ENCODE measurements around the gene SLC10A7. TPM values are rescaled to one million over a fixed set of nuclear protein-coding genes. Genes with fewer than 3 reads are reported as not detected.

SLC10A7 gene
- total and polyA plus RNA-seq, 3 donors from 2014 or later: 6.4 to 12.4 (median 11.6) TPM

DNA sequence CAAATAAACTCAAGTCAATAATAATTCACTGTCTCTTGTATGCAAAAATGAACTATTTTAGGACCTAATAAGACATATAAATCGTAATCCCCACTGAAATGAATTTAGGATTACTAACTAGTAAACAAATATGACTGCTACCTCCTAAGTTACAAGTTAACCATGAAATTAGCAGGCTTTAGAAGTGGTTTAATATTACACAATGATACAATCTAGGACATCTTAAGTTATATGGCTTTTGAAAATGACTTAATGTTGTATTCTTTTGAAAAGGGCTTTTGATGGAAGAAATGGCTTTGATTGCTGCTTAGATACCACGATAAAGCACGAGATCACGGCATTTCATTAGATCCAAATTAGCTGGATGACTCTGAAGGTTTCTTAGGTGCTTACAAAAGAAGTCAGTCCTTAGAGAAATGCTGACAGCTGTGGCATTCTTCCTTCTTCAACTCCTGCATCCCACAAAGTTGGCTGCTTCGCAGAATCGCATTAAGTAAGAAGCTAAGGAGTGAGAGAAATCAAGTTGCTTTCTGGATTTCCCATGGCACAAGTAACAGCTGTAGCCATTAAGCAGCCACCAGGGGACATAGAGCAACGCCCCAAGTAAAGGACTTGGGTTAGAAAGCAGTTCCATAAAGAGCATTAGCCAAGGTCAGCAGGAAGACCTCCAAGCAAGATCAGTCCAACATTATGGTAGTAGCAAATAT lies 6.9 kb downstream of the SLC10A7 start:
- 85 to 91% methylated on average over 7 of the region's 7 CpGs for WGBS, 2 donors

GRCh38 chr4:146513548-146513947 lies 8.2 kb downstream of the SLC10A7 start:
- H3K4me1 ChIP-seq: no peaks in the 10 kb centered on the region

More for the DNA sequence above, 6.9 kb downstream of the SLC10A7 start:
- intact Hi-C loops (cut with DNase I; ENCODE audit: low total_unique reads): no loop called here
- TF ChIP-seq, protein P1, sequence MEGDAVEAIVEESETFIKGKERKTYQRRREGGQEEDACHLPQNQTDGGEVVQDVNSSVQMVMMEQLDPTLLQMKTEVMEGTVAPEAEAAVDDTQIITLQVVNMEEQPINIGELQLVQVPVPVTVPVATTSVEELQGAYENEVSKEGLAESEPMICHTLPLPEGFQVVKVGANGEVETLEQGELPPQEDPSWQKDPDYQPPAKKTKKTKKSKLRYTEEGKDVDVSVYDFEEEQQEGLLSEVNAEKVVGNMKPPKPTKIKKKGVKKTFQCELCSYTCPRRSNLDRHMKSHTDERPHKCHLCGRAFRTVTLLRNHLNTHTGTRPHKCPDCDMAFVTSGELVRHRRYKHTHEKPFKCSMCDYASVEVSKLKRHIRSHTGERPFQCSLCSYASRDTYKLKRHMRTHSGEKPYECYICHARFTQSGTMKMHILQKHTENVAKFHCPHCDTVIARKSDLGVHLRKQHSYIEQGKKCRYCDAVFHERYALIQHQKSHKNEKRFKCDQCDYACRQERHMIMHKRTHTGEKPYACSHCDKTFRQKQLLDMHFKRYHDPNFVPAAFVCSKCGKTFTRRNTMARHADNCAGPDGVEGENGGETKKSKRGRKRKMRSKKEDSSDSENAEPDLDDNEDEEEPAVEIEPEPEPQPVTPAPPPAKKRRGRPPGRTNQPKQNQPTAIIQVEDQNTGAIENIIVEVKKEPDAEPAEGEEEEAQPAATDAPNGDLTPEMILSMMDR (IDR thresholded peaks at IDR 0.05): no peak
- TF ChIP-seq POLR2A (IDR thresholded peaks at IDR 0.05): no peak
- H3K9me3 ChIP-seq: no peaks in the 10 kb centered on the region
- DNase-seq: no peak
- H3K4me1 ChIP-seq: no peaks in the 10 kb centered on the region
- no peak overlapping the region for H3K4me3 ChIP-seq
- no peaks in the 10 kb centered on the region for H3K36me3 ChIP-seq (ENCODE audit: low read depth, missing control alignments)
- H3K27ac ChIP-seq: no peak overlapping the region
- H3K27me3 ChIP-seq: no peaks in the 10 kb centered on the region

DNA sequence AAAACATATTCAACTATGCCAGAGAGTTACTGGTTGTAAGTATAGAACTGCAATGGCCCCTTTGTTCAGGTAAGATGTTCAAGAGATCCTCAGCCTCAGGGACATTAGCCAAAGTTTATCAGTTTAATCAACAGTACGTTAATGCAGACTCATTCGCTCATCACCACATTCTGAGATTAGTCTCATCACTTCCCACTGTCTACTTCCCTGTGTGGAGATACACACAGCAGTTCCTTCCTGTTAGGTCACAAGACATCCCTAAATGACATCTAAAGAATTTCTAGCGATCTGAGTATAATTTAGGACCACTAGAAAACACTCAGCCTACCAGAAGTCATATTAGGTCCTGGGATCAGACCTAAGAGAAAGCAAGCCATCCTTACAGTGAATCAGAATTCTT lies 10.4 kb downstream of the SLC10A7 start:
- no peaks in the 10 kb centered on the region for H3K27me3 ChIP-seq
- no peaks in the 10 kb centered on the region for H3K36me3 ChIP-seq (ENCODE audit: low read depth, missing control alignments)
- intact Hi-C loops (cut with DNase I; ENCODE audit: low total_unique reads): no loop called here
- DNase-seq: no peak
- no peak for TF ChIP-seq POLR2A (IDR thresholded peaks at IDR 0.05)
- TF ChIP-seq, protein P1 (IDR thresholded peaks at IDR 0.05): no peak
- no peaks in the 10 kb centered on the region for H3K4me1 ChIP-seq
- H3K27ac ChIP-seq: no peak overlapping the region
- WGBS, 2 donors: 73 to 86% methylated on average over 3 of the region's 3 CpGs
- H3K4me3 ChIP-seq: no peak overlapping the region
- H3K9me3 ChIP-seq: no peaks in the 10 kb centered on the region

More at GRCh38 chr4:146513548-146513947, 8.2 kb downstream of the SLC10A7 start:
- H3K9me3 ChIP-seq: no peaks in the 10 kb centered on the region
- DNase-seq: no peak
- no peak for TF ChIP-seq POLR2A (IDR thresholded peaks at IDR 0.05)
- TF ChIP-seq, protein P1 (IDR thresholded peaks at IDR 0.05): no peak
- WGBS, 2 donors: 96 to 100% methylated on average over 1 of the region's 1 CpG
- H3K27me3 ChIP-seq: no peaks in the 10 kb centered on the region
- intact Hi-C loops (cut with DNase I; ENCODE audit: low total_unique reads): no loop called here
- H3K36me3 ChIP-seq (ENCODE audit: low read depth, missing control alignments): no peaks in the 10 kb centered on the region
- H3K4me3 ChIP-seq: no peak overlapping the region
- H3K27ac ChIP-seq: no peak overlapping the region

GRCh38 chr4:146510942-146511341 lies 10.8 kb downstream of the SLC10A7 start:
- DNase-seq: no peak
- Histone ChIP-seq H3K27ac (no peak overlapping the region), H3K4me1 (no peaks in the 10 kb centered on the region), H3K27me3 (no peaks in the 10 kb centered on the region), H3K9me3 (no peaks in the 10 kb centered on the region), H3K4me3 (no peak overlapping the region), H3K36me3 (ENCODE audit: low read depth, missing control alignments) (no peaks in the 10 kb centered on the region)
- 85 to 88% methylated on average over 3 of the region's 3 CpGs for WGBS, 2 donors
- intact Hi-C loops (cut with DNase I; ENCODE audit: low total_unique reads): no loop called here
- TF ChIP-seq, protein P1 (IDR thresholded peaks at IDR 0.05): no peak
- TF ChIP-seq POLR2A (IDR thresholded peaks at IDR 0.05): no peak
